Measurements from ENCODE around the gene MTF2.

- no peak for TF ChIP-seq CTCF (optimal IDR thresholded peaks at IDR 0.05 in 1 of 3, IDR thresholded peaks at IDR 0.05 in 1 of 3, conservative IDR thresholded peaks at IDR 0.05 in 1 of 3; ENCODE audit: extremely low read depth in 1 of 3, insufficient read depth in 2 of 3, low read length in 3 of 3)
- TF ChIP-seq EZH2 (IDR thresholded peaks at IDR 0.05; ENCODE audit: low read length) = no peak
Measured at GRCh38 chr1:93148001-93148400, 68.9 kb downstream of the MTF2 start.

Measured in keratinocyte (primary cell).